Measurements from ENCODE around the gene KRT2.
A peak's percentile ranks its signal among the peaks of the same experiment; 100 is the strongest.

GRCh38 chr12:52679875-52680274, 27.9 kb upstream of the KRT2 start:
- TF ChIP-seq, protein P1, sequence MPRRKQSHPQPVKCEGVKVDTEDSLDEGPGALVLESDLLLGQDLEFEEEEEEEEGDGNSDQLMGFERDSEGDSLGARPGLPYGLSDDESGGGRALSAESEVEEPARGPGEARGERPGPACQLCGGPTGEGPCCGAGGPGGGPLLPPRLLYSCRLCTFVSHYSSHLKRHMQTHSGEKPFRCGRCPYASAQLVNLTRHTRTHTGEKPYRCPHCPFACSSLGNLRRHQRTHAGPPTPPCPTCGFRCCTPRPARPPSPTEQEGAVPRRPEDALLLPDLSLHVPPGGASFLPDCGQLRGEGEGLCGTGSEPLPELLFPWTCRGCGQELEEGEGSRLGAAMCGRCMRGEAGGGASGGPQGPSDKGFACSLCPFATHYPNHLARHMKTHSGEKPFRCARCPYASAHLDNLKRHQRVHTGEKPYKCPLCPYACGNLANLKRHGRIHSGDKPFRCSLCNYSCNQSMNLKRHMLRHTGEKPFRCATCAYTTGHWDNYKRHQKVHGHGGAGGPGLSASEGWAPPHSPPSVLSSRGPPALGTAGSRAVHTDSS (tag by site-specific recombination; IDR thresholded peaks at IDR 0.05): no peak
- TF ChIP-seq ZNF792 (tag by site-specific recombination; IDR thresholded peaks at IDR 0.05) (no peak), KLF16 (tag by site-specific recombination; IDR thresholded peaks at IDR 0.05) (no peak), ZNF473 (tag by site-specific recombination; IDR thresholded peaks at IDR 0.05) (peak; percentile 66; the same call in 1 of the 2 replicates), ZNF670 (tag by site-specific recombination; IDR thresholded peaks at IDR 0.05; ENCODE audit: low read depth) (no peak), HOXD13 (CRISPR knock-in tag; IDR thresholded peaks at IDR 0.05; ENCODE audit: borderline replicate concordance) (no peak), ZNF138 (tag by site-specific recombination; IDR thresholded peaks at IDR 0.05; ENCODE audit: borderline replicate concordance) (no peak), ATF2 (tag by site-specific recombination; IDR thresholded peaks at IDR 0.05; ENCODE audit: low read depth) (no peak), CTCF (tag by site-specific recombination; IDR thresholded peaks at IDR 0.05) (no peak), ZNF274 (IDR thresholded peaks at IDR 0.05; ENCODE audit: low read length) (no peak), ZNF274 (tag by site-specific recombination; IDR thresholded peaks at IDR 0.05; ENCODE audit: borderline replicate concordance) (no peak), ZNF184 (tag by site-specific recombination; IDR thresholded peaks at IDR 0.05) (no peak), PRDM4 (tag by site-specific recombination; IDR thresholded peaks at IDR 0.05) (no peak)
- TF ChIP-seq, protein P2, sequence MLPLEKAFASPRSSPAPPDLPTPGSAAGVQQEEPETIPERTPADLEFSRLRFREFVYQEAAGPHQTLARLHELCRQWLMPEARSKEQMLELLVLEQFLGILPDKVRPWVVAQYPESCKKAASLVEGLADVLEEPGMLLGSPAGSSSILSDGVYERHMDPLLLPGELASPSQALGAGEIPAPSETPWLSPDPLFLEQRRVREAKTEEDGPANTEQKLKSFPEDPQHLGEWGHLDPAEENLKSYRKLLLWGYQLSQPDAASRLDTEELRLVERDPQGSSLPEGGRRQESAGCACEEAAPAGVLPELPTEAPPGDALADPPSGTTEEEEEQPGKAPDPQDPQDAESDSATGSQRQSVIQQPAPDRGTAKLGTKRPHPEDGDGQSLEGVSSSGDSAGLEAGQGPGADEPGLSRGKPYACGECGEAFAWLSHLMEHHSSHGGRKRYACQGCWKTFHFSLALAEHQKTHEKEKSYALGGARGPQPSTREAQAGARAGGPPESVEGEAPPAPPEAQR (tag by site-specific recombination; IDR thresholded peaks at IDR 0.05): no peak
